ENCODE measurements around the gene CPD. TPM values are rescaled to one million over a fixed set of nuclear protein-coding genes. Genes with fewer than 3 reads are reported as not detected.
A peak's percentile ranks its signal among the peaks of the same experiment; 100 is the strongest.

The CPD gene
- polyA plus RNA-seq, 2 of the 4 experiments (the other 2 are of a cell fraction) = 22.4 to 83.3 TPM

DNA sequence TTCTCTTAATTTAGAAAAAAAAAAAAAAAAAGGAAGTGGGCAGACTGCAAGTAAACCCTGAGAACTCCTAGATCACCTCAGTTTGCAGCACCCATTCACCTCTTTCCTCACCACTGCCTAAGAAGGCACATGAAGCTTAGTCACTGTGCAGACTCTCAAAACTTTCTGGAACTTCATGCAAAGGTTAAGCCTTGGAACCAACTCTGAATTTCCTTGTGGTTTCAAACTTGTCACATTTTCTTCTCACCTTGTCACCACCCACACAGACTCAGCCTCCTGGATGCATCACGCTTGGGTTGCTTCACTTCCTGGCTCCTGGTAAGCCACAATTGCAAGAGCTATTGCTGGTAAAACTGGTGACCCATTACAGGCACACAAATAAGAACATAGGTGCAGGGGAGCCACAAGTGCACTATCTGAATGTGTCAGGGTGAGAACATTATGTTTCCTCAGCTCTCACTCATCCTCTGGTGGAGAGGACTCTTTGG is 15.0 kb upstream of the CPD start:
- WGBS (ENCODE audit: missing lambda C conversion rate) = 23% methylated on average over 1 of the region's 1 CpG
- POLR2A ChIA-PET = no interaction called here
- DNase-seq (ENCODE audit: low read depth in 1 of 2, low spot score in 1 of 2) (no peak), ATAC-seq (no peak), FAIRE-seq (no peak)
- H3K4me1 ChIP-seq = peaks cover 4% of the 10 kb centered on the region; the same call in 2 of the 3 replicates
- CTCF ChIA-PET = no interaction called here
- no peak overlapping the region for H3K4me2 ChIP-seq
- H3K9me3 ChIP-seq = peaks cover 24% of the 10 kb centered on the region
- TF ChIP-seq MYC (IDR thresholded peaks at IDR 0.05; ENCODE audit: borderline replicate concordance, low read length) (no peak), TP53 (CRISPR knock-in tag; IDR thresholded peaks at IDR 0.05) (no peak), HOXA7 (CRISPR knock-in tag; IDR thresholded peaks at IDR 0.05) (no peak), PHF8 (IDR thresholded peaks at IDR 0.05; ENCODE audit: borderline replicate concordance, low read depth) (no peak)
- peak overlapping the region in 1 of 2 experiments; percentile 6; a peak in 1 of 6 replicates for H3K27ac ChIP-seq
- no peak overlapping the region for H3K4me3 ChIP-seq

DNA sequence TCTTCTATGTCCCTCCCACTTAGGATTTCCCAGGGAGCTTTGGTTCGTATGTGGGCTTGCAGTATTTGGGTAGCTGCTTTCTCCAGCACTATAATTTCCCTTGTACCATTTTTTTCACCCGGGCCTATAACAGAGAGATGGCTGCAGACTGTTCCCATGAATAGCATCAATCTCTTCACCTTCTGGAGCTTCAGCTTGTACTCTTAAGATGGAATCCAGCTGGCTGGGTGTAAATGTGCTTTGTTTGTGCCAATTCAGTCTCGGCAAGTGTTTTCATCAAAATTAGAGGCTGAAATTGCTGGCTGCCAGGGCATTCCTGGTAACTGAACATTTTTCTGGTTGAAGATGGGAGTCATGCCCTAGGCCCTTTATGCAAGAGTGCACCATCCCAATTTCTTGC is 12.2 kb upstream of the CPD start:
- FAIRE-seq = no peak
- H3K4me1 ChIP-seq = peaks cover 28% of the 10 kb centered on the region

More for the DNA sequence above, 12.2 kb upstream of the CPD start:
- H3K9me3 ChIP-seq = peaks cover 20% of the 10 kb centered on the region
- ChIA-PET CTCF (interaction anchor here (0.5 to 2.3 kb wide), 7 partner anchors 22 to 397 kb away, joined by 3 to 10 read pairs (median 3); no protein-coding TSS in a partner anchor), POLR2A (no interaction called here)
- H3K27ac ChIP-seq = no peak overlapping the region
- no peak overlapping the region for H3K4me3 ChIP-seq
- ATAC-seq (no peak), DNase-seq (ENCODE audit: low read depth in 1 of 2, low spot score in 1 of 2) (no peak)
- TF ChIP-seq HOXB5 (CRISPR knock-in tag; IDR thresholded peaks at IDR 0.05) (no peak), CEBPB (IDR thresholded peaks at IDR 0.05) (no peak), POLR2AphosphoS2 (conservative IDR thresholded peaks at IDR 0.05; ENCODE audit: low read length) (no peak), HOXB13 (CRISPR knock-in tag; IDR thresholded peaks at IDR 0.05; ENCODE audit: low read depth) (no peak), JUNB (IDR thresholded peaks at IDR 0.05) (no peak), NPAS2 (CRISPR knock-in tag; IDR thresholded peaks at IDR 0.05; ENCODE audit: borderline replicate concordance) (no peak), KDM5A (IDR thresholded peaks at IDR 0.05) (no peak)
- TF ChIP-seq, protein P1, sequence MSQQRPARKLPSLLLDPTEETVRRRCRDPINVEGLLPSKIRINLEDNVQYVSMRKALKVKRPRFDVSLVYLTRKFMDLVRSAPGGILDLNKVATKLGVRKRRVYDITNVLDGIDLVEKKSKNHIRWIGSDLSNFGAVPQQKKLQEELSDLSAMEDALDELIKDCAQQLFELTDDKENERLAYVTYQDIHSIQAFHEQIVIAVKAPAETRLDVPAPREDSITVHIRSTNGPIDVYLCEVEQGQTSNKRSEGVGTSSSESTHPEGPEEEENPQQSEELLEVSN (IDR thresholded peaks at IDR 0.05; ENCODE audit: borderline replicate concordance, low read depth) = no peak
- TF ChIP-seq, protein P2, sequence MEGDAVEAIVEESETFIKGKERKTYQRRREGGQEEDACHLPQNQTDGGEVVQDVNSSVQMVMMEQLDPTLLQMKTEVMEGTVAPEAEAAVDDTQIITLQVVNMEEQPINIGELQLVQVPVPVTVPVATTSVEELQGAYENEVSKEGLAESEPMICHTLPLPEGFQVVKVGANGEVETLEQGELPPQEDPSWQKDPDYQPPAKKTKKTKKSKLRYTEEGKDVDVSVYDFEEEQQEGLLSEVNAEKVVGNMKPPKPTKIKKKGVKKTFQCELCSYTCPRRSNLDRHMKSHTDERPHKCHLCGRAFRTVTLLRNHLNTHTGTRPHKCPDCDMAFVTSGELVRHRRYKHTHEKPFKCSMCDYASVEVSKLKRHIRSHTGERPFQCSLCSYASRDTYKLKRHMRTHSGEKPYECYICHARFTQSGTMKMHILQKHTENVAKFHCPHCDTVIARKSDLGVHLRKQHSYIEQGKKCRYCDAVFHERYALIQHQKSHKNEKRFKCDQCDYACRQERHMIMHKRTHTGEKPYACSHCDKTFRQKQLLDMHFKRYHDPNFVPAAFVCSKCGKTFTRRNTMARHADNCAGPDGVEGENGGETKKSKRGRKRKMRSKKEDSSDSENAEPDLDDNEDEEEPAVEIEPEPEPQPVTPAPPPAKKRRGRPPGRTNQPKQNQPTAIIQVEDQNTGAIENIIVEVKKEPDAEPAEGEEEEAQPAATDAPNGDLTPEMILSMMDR (IDR thresholded peaks at IDR 0.05) = no peak
- TF ChIP-seq, protein P3, sequence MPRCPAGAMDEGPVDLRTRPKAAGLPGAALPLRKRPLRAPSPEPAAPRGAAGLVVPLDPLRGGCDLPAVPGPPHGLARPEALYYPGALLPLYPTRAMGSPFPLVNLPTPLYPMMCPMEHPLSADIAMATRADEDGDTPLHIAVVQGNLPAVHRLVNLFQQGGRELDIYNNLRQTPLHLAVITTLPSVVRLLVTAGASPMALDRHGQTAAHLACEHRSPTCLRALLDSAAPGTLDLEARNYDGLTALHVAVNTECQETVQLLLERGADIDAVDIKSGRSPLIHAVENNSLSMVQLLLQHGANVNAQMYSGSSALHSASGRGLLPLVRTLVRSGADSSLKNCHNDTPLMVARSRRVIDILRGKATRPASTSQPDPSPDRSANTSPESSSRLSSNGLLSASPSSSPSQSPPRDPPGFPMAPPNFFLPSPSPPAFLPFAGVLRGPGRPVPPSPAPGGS (IDR thresholded peaks at IDR 0.05) = no peak
- TF ChIP-seq, protein P4, sequence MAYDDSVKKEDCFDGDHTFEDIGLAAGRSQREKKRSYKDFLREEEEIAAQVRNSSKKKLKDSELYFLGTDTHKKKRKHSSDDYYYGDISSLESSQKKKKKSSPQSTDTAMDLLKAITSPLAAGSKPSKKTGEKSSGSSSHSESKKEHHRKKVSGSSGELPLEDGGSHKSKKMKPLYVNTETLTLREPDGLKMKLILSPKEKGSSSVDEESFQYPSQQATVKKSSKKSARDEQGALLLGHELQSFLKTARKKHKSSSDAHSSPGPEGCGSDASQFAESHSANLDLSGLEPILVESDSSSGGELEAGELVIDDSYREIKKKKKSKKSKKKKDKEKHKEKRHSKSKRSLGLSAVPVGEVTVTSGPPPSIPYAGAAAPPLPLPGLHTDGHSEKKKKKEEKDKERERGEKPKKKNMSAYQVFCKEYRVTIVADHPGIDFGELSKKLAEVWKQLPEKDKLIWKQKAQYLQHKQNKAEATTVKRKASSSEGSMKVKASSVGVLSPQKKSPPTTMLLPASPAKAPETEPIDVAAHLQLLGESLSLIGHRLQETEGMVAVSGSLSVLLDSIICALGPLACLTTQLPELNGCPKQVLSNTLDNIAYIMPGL (CRISPR knock-in tag; IDR thresholded peaks at IDR 0.05; ENCODE audit: borderline replicate concordance) = no peak
- TF ChIP-seq, protein P5, sequence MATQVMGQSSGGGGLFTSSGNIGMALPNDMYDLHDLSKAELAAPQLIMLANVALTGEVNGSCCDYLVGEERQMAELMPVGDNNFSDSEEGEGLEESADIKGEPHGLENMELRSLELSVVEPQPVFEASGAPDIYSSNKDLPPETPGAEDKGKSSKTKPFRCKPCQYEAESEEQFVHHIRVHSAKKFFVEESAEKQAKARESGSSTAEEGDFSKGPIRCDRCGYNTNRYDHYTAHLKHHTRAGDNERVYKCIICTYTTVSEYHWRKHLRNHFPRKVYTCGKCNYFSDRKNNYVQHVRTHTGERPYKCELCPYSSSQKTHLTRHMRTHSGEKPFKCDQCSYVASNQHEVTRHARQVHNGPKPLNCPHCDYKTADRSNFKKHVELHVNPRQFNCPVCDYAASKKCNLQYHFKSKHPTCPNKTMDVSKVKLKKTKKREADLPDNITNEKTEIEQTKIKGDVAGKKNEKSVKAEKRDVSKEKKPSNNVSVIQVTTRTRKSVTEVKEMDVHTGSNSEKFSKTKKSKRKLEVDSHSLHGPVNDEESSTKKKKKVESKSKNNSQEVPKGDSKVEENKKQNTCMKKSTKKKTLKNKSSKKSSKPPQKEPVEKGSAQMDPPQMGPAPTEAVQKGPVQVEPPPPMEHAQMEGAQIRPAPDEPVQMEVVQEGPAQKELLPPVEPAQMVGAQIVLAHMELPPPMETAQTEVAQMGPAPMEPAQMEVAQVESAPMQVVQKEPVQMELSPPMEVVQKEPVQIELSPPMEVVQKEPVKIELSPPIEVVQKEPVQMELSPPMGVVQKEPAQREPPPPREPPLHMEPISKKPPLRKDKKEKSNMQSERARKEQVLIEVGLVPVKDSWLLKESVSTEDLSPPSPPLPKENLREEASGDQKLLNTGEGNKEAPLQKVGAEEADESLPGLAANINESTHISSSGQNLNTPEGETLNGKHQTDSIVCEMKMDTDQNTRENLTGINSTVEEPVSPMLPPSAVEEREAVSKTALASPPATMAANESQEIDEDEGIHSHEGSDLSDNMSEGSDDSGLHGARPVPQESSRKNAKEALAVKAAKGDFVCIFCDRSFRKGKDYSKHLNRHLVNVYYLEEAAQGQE (IDR thresholded peaks at IDR 0.05) = no peak
- WGBS (ENCODE audit: missing lambda C conversion rate) = 67% methylated on average over 3 of the region's 3 CpGs
- no peak overlapping the region for H3K4me2 ChIP-seq
